Activated CD8-positive, alpha-beta memory T cell treated with anti-CD3 and anti-CD28 coated beads for 36 hours (primary cell): ENCODE results near the gene TTR. TPM values are rescaled to one million over a fixed set of nuclear protein-coding genes. Genes with fewer than 3 reads are reported as not detected.

Experiments used
- CTCF ChIA-PET: fragments of 350-600 bp; sonication (Branson Sonifier 250); formaldehyde crosslinking; loops from one replicate; lab custom pipeline; 2021; ENCODE audit warnings: antibody characterized with exemption; lab: Charles Lee
- POLR2A ChIA-PET: fragments of 350-600 bp; sonication (Branson Sonifier 250); formaldehyde crosslinking; loops from one replicate; lab custom pipeline; 2021; ENCODE audit warnings: antibody characterized with exemption; lab: Charles Lee
- total RNA-seq, 2 experiments: library from RNA; stranded (reverse); gene quantifications; one replicate each; pipeline ENCODE4 v1.2.3, GENCODE V29; 2021

Gene TTR
- total RNA-seq, 2 experiments from 2014 or later: not detected

DNA sequence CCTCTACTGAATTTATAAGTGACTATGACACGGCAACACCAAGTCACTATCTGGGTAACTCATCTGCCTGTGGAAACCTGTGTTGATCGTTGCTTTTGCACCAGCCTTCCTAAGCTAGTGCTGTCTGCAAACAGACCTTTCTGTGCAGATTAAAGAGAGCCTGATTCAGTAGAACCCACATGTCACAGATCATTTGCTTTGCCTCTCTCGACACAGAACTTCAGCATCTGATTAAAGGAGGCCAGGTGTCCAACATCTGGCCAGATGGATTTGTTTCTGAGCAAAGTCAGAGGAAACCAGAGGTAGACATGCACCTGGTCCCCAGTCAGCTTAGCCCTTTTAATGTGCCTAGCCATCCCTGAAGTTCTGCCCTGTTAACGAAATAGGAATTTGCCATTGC is 15.0 kb upstream of the TTR start:
- ChIA-PET POLR2A (no interaction called here), CTCF (no interaction called here)

GRCh38 chr18:31577195-31577594 is 14.5 kb upstream of the TTR start:
- ChIA-PET CTCF (no interaction called here), POLR2A (no interaction called here)

DNA sequence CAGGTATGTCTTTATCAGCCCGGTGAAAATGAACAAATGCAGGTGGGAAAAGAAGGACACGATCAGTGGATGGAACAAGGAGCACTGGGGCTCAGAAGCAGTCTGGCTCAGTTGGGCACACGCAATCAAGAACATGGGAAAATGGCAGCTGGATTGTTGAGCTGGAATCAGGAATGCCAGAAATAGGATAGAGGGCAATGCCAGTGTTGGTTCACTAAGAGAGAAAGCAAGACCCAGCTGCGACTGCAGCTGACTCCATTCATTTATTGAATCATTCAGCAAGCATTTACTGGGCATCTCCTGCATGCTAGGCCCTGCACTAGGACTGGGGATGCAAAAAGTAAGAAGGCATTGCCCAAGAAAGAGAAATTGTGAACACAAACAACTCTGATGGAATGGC is 13.6 kb upstream of the TTR start:
- ChIA-PET POLR2A (no interaction called here), CTCF (no interaction called here)

- POLR2A ChIA-PET: no interaction called here
- CTCF ChIA-PET: no interaction called here
Observed at GRCh38 chr18:31579375-31579774, 12.3 kb upstream of the TTR start.

- CTCF ChIA-PET: no interaction called here
- POLR2A ChIA-PET: no interaction called here
Observed at GRCh38 chr18:31581498-31582197, 10.0 kb upstream of the TTR start.

DNA sequence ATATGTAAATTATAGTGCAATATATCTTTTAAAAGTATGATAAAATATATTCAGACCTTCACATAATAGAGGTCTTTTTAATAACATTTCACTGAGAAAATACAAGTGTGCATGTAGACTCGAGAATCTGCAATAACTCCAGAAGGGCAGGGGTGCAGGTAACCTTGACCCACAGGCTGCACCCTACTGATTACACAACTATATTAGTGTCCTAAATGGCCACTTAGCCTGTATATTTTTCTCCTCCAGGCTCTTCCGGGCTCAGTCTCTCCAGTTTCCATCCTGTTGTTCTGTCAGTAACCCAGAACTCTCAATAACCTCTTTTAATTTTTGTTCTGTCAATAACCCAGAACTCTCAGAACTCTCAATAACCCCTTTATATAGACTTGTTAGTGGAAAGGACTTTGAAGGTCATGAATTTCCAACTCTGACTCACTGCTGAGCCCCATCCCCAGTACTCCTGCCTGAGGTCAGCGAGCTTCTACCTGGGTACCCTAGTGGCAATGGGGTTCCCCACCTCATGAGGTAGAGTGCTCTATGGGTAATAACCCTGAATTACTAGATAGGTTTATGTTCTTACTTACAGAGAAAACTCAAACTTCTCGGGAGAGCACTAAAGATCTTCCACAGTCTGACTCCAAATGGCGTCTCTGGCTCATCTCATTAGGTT is 8.4 kb upstream of the TTR start:
- CTCF ChIA-PET: no interaction called here
- POLR2A ChIA-PET: no interaction called here

GRCh38 chr18:31585991-31586390 is 5.7 kb upstream of the TTR start:
- ChIA-PET POLR2A (no interaction called here), CTCF (no interaction called here)

DNA sequence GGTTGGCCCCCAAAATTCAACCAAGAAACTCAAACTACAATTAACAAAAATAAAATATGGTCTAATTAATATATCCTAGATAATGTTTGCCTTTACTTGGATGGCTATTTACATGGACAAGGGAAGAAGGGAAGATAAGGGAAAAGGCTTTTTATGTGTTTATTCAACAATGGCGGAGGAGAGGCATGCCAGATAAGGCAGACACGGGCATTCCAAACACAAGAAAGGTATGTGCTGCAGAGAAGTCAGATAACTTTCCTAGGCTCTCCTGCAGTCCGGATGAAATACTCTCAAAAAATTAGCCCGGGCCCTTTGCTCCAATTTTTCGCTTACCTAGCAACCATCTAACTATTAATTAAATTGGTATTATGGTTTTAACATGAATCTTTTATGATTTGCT is 5.1 kb upstream of the TTR start:
- POLR2A ChIA-PET: no interaction called here
- CTCF ChIA-PET: no interaction called here

DNA sequence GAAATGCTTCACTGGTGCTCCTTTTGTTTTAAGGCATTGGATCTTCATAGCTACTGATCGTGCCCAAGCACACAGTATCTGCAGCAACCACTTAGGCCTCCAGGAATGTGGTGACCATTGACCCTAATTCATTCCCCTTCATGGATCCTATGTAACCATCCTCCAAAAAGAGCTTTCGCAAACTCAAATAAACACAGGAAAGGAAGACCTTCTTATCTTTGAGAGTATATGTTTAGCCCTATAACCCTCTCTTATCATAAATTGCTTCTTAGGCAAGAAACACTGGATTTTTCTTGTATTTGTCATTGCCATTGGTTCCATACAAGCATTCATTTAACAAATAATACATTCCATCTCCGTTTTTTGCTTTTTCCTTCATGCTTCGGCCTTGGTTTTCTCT is 4.1 kb upstream of the TTR start:
- ChIA-PET CTCF (no interaction called here), POLR2A (no interaction called here)

DNA sequence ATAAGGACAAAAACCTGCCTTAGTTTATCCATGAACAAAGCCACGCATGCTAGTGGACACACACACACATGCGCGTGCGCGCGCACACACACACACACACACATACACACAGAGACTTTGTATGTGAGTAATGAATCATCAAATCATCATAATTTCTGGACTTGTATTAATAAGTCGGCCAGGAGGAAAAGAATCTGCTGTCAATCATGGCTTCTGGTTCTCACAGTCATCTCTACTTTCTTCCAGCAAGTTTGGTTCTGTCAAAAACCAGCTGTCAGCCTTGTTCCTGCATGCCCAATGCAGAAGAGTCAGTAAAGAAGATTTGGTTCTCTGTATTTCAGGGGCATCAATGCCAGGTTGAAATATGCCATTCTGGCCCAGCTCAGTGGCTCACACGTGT is 1.1 kb upstream of the TTR start:
- ChIA-PET CTCF (interaction anchor here (0.7 kb wide), 1 partner anchor 855 kb away, joined by 3 read pairs; no protein-coding TSS in a partner anchor), POLR2A (no interaction called here)

DNA sequence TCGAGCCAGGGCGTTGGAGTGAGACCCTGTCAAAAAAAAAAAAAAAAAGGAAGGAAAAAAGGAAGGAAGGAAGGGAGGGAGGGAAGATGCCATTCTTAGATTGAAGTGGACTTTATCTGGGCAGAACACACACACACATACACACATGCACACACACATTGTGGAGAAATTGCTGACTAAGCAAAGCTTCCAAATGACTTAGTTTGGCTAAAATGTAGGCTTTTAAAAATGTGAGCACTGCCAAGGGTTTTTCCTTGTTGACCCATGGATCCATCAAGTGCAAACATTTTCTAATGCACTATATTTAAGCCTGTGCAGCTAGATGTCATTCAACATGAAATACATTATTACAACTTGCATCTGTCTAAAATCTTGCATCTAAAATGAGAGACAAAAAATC is 564 bp upstream of the TTR start:
- ChIA-PET POLR2A (no interaction called here), CTCF (interaction anchor here (0.7 kb wide), 1 partner anchor 855 kb away, joined by 3 read pairs; no protein-coding TSS in a partner anchor)

DNA sequence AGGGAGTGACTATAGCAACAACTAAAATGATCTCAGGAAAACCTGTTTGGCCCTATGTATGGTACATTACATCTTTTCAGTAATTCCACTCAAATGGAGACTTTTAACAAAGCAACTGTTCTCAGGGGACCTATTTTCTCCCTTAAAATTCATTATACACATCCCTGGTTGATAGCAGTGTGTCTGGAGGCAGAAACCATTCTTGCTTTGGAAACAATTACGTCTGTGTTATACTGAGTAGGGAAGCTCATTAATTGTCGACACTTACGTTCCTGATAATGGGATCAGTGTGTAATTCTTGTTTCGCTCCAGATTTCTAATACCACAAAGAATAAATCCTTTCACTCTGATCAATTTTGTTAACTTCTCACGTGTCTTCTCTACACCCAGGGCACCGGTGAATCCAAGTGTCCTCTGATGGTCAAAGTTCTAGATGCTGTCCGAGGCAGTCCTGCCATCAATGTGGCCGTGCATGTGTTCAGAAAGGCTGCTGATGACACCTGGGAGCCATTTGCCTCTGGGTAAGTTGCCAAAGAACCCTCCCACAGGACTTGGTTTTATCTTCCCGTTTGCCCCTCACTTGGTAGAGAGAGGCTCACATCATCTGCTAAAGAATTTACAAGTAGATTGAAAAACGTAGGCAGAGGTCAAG is 955 bp downstream of the TTR start:
- ChIA-PET CTCF (no interaction called here), POLR2A (no interaction called here)

DNA sequence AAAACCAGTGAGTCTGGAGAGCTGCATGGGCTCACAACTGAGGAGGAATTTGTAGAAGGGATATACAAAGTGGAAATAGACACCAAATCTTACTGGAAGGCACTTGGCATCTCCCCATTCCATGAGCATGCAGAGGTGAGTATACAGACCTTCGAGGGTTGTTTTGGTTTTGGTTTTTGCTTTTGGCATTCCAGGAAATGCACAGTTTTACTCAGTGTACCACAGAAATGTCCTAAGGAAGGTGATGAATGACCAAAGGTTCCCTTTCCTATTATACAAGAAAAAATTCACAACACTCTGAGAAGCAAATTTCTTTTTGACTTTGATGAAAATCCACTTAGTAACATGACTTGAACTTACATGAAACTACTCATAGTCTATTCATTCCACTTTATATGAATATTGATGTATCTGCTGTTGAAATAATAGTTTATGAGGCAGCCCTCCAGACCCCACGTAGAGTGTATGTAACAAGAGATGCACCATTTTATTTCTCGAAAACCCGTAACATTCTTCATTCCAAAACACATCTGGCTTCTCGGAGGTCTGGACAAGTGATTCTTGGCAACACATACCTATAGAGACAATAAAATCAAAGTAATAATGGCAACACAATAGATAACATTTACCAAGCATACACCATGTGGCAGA is 3.6 kb downstream of the TTR start:
- ChIA-PET CTCF (no interaction called here), POLR2A (no interaction called here)

GRCh38 chr18:31596081-31596872 is 4.6 kb downstream of the TTR start:
- ChIA-PET CTCF (interaction anchor here (0.7 kb wide), 1 partner anchor 126 kb away, joined by 3 read pairs; no protein-coding TSS in a partner anchor), POLR2A (no interaction called here)

- ChIA-PET POLR2A (no interaction called here), CTCF (no interaction called here)
Observed at GRCh38 chr18:31598021-31598805, 6.5 kb downstream of the TTR start.

DNA sequence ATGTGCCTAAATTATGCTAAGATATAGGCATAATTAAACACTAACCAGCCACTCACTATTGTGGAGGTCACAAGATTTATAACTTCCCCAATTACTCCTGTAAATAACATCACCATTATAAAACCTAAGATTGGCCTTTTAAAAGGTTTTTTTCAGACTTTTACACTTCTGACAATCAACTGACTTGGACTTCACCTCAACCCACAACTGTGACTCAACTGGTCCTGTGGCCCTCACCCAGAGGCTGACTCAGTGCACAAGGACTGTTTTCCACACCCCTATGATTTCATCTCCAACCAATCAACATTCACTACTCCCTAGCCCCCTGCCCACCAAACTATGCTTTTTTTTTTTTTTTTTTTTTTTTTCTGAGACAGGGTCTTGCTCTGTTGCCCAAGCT is 11.6 kb downstream of the TTR start:
- ChIA-PET CTCF (no interaction called here), POLR2A (no interaction called here)

DNA sequence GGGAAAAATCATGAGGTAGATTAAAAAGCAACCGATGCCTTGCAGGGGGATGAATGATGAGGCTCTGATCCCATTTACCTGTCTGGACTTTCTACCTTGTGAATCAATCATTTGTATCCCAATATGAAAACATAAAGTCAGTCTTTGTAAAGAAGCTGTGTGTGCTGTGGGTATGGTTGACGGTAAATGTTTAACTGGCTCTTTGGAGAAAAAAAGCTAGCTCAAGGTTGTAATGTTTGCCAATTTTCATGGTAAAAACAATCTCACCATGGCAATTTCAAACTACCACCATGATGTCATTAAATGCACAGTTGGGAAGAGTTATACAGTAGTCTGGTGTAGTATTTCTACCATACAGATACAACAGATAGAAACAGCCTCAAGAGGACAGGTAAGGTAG is 14.6 kb downstream of the TTR start:
- POLR2A ChIA-PET: no interaction called here
- CTCF ChIA-PET: no interaction called here

- CTCF ChIA-PET: no interaction called here
Observed at GRCh38 chr18:31607384-31607783, 15.7 kb downstream of the TTR start.

DNA sequence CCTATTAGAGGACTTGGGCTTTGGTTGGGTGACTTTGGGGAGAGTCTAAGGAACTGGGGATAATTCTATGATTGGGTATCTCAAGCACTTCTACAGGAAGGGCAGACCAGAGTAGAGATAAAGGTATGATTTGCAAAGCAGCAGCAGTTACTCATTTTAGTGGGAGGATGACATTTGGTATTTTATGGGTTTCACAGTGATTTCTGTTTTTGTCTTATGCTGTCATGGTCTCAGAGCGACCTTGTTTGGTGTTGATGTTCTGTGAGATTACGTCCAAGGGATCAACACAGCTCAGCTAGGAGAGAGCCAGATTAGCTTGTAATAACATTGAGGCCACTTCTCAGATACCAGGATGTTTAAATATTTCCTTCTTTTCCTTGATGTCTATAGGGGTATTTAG is 18.2 kb downstream of the TTR start:
- ChIA-PET POLR2A (no interaction called here), CTCF (no interaction called here)

More at GRCh38 chr18:31607384-31607783, 15.7 kb downstream of the TTR start:
- POLR2A ChIA-PET: no interaction called here
